GM21360 (cell line): ENCODE measurements around the gene DSG1.
"Not testable (repeated sequence)": the region's sequence is repeated elsewhere in the genome, so short reads cannot be mapped to it uniquely, and the experiment has no call there.

Experiments
- ATAC-seq: cut with Tn5 transposase; IDR thresholded peaks from one replicate; pipeline ENCODE4 v1.9.1; 2021; ENCODE audit warnings: mild to moderate bottlenecking, moderate library complexity; ENCODE audit not compliant: unreplicated experiment

DSG1 gene

DNA sequence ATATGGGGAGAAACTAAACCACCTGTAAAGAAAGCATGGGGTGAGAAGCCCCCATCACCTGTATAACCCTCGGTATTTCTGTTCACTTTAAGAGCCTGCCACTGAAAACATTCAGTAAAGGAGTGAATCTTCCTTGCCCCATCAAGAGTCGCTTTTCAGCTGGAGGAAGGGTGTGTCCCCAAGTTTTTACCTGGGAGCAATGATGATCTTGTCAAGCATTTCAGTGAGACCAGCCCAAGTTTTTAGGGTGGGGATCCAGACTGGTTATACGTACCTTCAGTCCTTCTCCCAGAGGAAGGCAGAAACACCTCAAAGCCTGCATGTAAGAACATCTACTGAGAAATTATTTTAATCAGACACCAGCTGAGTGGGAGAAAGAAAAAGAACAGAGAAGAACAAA lies at the start of gene DSG1:
TSS of gene DSG1 (plus strand) at position 301 of the 400 bp plus-strand sequence. CDS start 141 bp downstream, outside the sequence.
- ATAC-seq = no peak

DNA sequence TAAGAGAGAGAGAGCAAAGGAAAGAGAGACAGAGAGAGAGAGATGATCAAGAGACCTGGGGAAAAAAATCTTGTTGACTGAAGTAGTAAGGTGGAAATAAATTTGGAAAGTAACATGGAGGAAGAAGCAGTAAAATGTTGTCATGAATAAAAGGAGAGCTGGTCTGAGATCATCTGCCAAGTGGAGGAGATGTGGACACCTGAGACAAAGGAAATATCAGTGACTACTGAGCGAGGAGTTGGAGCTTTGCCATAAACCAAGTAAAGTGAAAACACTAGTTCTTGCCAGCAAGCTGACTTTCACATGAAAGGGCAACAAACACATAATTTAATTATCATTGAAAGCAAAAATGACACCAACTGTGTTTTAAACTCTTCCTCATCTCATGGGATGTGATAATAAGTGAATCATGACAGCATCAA lies 49.0 kb upstream of the DSG1 start:
- ATAC-seq = peak; percentile 34

DNA sequence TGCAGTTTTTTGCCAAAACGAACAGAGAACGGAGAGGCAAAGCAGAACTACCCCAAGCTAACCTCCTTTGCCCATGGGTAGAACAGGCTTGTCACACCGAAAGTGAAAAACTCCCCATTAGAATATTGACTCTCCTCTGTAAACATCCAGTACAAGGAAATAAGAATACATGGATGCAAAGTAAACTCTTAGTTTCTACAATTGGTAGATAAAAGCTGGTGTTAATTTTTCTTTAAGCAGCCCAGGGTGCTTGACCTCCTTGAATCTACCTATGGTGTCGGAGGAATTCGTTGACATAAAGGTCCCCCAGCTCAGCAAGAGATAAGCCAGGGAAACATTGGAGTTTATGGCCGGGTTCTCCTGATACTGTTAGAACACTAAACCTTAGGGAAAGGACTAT lies 48.4 kb upstream of the DSG1 start:
- no peak for ATAC-seq

DNA sequence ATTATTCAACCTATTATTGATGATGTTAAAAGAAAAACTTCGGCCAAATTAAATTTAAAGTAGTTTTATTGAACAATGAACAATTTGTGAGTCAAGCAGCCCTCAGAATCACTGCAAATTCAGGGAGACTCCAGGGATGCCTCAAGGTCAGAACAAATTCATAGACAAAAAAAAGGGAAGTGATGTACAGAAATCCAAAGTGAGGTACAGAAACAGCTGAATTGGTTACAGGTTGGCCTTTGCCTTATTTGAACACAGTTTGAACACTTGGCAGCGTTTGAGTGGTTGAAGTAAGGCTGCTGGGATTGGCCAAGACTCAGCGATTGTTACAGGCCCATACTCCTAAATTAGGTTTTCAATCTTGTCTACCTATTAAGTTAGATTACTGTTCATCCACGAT lies 47.4 kb upstream of the DSG1 start:
- no peak for ATAC-seq

DNA sequence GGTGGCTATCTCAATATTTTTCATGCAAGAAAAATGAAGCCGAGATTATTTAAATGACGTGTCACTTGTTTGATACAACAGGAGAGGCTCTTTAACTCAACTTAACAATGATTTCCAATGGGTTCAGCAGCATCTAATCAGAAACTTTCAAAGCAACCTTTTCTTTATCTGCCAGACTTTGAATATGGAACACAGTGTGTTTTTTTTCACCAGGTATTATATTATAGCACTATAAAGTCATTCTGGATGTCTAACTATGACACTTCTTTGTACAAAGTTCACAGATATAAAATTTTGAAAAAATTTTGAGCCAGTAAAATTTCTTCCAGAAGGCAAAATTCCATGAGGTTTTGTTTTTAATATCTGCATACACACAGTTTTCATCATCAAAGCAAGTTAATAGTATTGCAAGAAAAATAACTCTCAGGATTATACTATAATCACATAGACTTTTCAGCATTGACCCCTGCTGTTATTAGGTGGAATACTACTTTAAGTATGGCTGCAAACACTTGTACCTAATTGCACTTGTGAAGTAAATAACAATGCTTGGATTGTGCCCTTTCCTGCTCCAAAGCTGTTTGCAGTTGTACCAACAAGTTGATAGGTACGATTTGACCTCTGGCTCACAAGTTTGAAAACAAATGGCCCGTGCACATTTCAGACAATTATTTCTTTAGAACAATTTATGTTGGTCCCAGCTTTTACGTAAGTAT lies 44.0 kb upstream of the DSG1 start:
- ATAC-seq = no peak

DNA sequence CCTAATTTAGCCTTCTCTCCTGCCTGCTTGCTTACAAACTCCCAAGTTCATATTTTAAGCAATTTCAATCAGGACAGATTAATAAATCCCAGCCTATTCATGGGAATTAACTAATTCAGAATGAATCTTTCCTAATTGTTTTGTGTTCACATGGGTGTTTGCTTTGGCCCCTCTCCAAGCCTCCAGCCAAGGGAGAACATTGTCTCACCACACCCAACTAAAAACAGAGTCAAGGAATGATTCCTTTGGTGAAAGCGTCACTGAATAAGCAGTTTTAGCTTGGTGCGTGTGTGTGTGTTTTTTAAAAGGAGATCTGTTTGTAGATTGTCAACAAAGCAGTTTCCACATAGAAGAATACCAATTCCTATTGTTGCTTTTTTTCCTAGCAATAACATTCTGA lies 43.0 kb upstream of the DSG1 start:
- ATAC-seq = no peak

DNA sequence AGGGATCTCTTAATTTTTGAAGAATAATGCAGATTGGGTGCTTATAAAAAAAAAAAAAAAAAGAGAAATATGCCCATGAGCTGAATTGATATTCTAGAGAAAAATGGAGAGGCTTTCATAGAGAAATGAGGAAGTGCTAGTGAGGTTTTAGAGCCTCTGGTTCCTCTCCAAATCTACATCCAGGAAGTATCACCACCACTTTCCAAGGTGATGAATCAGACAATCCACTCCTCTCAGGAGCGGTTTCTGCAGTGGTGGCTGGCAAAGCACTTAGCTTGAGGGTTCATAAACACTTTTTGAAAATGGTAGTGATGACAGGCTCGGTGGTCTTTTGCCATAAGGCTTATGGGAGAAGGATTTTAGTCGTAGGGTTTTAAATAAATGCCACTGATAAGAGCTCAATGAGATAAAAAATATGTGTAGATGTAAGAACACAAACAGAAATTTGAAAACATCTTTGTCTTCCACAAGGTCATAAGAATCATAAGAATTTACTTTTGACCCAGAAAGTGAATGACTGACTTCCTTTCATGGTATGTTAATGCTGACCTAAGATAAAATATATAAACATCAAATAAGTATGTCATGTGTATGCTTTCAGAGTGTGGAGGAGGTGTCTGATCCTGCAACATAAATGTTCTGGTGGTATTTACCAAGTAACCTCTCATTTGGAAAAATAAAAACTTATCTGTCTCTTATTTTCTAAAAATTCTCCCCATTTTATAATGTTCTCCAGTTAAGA lies 42.1 kb upstream of the DSG1 start:
- ATAC-seq = no peak

DNA sequence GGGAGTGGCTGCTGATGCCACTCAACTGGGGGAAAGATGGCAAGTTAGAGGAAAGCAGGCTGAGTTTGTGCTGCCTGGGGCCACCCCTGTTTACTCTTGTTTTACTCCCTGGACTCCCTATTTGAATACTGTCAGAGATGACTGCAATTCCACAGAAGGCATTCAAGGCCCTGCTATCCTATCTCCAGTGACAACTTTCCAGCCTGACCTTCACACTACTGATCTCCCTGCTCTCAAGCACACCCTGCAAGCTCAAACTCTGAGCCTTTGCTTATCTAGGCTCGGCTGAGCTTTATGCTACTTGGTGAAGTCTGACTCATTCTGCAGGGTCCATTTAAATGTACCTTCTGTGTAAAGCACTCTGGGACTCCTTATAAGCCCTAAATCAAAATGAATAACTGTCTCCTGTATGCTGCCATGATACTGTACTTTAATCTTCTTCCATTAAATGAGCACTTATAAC lies 39.3 kb upstream of the DSG1 start:
- no peak for ATAC-seq

DNA sequence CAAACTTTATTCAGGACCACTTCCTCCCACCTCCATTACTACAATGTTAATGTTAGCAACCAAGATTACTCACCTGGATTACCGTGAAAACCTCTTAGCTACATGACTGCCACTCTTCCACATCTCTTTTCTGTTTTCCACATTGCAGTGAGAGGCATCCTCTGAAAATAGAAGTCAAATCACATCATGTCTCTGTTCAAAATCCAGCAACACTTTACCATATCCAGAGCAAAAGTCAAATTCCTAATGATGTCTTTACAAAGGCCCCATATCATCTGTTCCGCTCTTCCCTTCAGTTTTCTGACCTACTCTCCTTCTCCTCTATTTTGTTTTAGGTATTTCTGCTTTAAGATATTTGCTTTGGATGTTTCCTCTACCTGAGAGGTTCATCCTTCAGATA lies 37.5 kb upstream of the DSG1 start:
- ATAC-seq = no peak

DNA sequence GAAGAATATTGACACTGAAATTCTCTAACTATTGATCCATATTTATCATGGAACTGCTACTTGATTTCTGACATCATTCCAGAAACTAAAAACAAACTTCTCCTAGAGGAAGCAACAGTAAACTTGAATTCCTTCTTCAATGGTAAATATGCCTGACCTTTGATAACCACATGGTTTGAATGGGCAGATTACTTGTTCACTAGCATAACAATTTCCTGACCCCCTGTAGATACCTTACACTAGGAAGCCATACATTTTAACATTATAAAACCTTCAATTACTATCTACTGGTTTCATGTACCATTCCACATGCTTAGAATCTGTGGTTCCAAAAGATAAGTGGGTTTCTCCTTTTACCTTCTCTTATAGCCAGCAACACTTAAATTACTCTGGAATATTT lies 36.5 kb upstream of the DSG1 start:
- no peak for ATAC-seq

DNA sequence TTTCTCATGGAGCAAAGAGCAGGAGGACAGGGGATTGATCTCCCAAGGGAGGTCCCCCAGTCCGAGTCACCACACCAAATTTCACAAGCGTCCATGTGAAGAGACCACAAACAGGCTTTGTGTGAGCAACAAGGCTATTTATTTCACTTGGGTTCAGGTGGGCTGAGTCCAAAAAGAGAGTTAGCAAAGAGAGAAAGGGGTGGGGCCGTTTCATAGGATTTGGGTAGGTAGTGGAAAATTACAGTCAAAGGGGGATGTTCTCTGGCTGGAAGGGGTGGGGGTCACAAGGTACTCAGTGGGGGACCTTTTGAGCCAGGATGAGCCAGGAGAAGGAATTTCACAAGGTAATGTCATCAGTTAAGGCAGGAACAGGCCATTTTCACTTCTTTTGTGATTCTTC lies 28.5 kb upstream of the DSG1 start:
- ATAC-seq = not testable (repeated sequence)

DNA sequence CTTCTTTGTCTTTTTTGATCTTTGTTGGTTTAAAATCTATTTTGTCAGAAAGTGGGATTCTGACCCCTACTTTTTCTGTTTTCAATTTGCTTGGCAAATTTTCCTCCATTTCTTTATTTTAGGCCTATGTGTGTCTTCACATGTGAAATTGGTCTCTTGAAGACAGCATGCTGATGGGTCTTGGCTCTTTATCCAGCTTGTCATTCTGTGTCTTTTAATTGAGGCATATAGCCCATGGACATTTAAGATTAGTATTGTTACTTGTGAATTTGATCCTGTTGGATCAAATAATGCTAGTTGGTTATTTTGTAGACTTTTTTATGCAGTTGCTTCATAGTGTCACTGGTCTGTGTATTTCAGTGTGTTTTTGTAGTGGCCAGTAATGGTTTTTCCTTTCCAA lies 26.3 kb upstream of the DSG1 start:
- no peak for ATAC-seq

DNA sequence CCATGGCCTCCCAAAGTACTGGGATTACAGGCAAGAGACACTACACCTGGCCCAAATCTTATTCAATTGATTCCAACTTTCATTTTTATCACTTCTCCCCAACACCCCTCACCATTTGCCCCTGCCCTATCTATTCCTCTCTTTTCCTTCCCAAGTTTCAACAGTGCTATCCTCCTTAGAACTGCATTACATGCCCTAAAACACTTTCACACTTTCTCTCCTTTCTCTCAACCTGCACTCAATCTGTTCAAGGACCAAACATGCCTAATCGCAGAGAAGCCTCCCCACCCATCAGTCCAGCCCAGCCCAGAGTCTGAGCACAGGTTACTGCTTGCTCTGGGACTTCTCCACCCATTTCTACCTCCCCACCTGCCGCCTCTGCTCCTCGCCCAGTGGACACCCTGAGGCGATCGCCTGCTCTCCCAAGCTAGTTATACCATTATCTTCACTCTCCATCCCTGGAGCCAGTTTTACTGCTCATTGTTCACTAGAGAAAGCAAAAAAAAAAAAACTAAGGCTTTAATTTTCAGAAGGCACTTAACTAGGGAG lies 23.7 kb upstream of the DSG1 start:
- ATAC-seq = no peak

DNA sequence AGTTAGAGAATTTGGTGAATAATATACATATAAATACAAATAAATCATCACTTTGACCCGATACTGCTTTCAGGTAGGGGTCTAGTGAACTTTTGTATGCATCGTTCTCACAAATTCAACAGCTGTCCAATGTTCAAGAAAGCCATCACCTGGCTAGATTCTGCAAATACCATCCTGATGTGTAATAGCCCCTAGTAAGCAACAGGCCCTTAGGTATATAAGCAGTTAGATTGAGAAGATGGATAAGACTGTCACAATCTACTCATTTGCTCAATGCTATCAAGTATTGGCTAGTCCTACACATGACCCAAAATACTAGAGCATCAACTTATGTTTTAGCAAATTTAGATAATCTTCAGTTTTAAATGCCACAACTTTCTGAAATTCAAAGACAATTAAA lies 20.7 kb upstream of the DSG1 start:
- no peak for ATAC-seq

DNA sequence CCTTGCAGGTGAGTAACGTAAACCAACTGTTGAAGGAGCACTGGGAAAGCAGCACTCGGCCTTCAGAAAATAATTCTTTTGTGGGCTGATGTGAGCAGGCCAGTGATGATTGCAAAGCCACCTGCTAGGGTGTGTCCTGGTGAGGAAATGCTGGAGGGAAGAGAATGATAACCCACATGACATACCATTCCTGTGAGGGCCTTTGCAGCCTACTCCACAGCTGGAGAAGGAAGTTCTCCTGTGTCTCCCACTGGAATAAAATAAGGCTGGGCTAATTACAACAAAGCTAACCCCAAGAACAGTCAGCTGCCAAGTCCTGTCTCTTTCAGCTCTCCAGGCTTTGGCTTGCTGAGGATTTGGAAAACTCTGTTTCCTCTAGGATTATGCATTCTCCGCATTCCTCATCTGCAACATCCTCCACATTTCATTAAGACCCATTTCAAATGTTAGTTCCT lies 16.7 kb upstream of the DSG1 start:
- ATAC-seq = no peak

DNA sequence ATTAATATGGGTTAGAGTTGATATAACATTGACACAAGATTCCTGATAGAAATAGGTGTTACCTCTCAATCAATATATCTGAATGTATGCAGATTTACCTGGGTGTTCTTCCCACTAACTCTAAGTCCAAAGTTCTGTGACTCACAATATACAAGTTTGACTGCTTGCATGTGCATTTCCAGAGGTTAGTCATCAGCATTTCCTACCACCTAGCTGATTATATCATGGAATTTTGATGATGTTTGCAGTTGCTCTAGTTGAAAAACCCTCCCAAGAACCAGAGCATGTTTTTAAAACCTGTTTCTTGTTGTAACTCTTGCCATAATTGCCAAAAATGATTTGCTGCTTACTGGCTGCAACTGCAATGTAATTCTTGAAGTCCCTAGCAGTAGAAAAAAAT lies 15.0 kb upstream of the DSG1 start:
- no peak for ATAC-seq

DNA sequence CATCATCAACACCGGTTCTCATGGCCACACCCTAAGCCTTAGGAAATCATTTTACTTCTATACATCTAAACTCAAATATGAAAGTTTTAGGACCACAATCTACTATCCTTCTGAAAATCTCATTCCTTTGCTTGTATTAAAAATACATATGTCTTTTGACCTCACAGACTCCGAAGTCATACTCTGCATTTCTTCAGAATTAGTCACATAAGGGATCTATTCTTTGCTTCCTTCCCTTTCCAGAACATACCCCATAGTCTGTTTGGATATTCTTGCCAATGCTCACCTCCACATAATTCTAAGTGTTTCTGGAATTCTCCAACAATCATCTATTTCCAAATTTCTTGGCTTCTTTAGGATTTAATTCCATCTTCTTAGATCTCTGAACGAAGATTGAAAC lies 14.2 kb upstream of the DSG1 start:
- no peak for ATAC-seq

DNA sequence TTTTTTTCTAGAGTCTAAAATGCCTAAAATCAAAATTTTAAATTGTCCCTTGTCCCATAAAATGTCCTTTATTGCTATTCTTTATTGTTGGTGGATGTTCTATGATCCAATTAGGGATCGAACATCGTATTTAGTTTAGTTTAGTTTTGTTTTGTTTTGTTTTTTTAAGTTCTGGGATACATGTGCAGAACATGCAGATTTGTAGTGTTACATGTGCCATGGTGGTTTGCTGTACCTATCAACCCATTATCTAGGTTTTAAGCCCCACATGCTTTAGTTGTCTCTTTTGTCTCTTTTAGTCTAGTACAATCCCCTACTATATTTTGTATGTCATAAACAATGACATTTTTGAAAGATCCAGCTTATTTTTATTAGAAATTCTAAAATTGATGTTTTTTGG lies 8.8 kb upstream of the DSG1 start:
- no peak for ATAC-seq

DNA sequence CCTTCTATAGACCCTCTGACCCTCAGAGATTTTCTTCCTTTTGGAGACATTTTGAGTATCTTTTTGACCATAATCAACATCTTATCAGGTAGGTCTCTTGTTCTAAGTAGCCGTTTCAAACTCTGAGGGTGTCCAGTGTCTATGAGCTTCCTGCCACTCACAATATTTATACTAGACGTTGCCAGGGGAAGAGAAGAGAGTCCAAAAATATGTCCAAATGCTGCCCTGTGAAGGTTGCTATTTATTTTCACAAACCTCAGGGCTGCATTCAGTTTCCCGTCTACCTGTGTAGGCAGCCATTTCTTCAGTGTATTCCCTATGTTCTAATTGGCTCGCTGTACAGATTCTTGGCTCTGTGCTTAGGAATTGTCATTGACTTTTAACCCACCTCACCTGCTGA lies 986 bp upstream of the DSG1 start:
- no peak for ATAC-seq

DNA sequence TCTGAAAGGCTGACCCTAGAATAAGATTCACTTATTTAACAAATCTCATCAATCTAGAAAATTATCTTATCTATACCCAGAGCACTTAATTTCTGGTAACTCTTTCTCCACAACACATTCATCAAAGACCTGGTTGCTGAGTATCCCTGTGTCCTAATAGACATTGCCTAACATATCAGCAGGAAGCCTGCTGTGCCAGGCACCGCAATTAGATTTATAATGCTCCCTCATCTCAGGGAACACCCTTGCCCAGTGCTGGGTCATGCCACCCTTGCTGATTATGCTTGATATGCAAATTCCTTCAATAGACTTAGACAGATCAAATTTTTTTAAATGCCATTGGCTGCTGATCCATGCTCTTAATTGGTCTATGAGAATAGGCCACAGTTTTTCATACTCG lies 3.8 kb downstream of the DSG1 start:
- ATAC-seq = no peak

DNA sequence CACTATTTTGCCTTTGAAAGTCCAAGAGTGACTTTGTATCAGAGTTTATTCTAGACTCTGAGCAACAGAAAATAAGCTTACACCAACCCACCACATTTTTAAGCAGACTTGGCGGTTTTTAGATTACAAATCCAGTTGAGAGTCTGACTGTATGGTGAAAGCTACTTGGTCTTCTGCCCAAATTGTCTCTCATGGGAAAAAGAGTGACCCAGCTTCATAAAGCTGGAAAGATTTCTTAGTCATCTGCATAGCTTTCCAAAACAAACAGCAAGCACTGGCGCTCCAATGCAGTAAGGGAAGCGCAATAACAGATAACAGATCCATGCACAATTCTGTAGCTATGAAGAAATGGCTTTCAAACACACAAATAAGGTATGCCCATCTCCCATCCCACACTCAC lies 7.1 kb downstream of the DSG1 start:
- ATAC-seq = no peak

DNA sequence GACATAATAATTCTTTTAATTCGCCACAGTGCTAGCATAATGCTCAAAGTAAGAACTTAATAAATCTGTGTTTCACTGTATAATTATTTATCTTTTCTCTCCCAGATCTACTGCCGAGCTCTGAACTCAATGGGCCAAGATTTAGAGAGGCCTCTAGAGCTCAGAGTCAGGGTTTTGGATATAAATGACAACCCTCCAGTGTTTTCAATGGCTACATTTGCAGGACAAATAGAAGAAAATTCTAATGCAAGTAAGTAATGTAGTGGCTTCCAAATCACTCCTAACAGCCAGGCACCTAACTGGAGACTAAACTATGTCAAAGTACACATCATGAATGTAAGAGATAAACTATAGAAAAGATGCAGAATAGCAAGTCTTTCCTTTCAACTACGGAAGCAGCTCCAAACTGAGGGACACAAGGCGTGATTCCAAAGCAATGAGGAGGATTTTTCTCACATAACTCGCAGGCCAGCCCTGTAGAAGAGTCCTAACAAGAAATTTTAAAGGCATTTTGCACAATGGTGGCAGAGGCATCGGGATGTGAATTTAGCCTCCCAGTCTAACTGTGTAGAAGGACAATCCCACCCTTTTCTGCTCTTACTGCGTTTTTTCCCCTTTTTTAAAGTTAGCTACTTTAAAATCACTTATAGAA lies 12.0 kb downstream of the DSG1 start:
- no peak for ATAC-seq
